CD4-positive, alpha-beta T cell treated with Interferon gamma for 1 hour (primary cell): ENCODE measurements around the gene BCAT1.
"Not testable (repeated sequence)": the region's sequence is repeated elsewhere in the genome, so short reads cannot be mapped to it uniquely, and the experiment has no call there.

Source experiments
- DNase-seq: peaks from one replicate; pipeline ENCODE4 v3.0.0-alpha.2; 2020

The BCAT1 gene

DNA sequence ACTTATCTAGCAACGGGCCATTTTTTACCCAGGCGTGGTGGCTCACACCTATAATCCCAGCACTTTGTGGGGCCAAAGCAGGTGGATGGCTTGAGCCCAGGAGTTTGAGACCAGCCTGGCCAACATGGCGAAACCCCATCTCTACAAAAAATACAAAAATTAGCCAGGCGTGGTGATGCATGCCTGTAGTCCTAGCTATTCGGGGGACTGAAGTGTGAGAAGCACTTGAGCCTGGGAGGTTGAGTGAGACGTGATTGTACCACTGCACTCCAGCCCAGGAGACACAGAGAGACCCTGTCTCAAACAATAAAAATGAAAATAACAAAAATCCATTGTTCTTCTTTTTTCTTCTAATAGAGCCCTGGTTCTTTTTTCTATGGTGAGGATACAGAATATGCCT is 7.5 kb upstream of the BCAT1 start:
- not testable (repeated sequence) for DNase-seq

- no peak for DNase-seq
Measured at GRCh38 chr12:24955853-24956252, 7.0 kb upstream of the BCAT1 start.

GRCh38 chr12:24955389-24955788 is 6.5 kb upstream of the BCAT1 start:
- no peak for DNase-seq

GRCh38 chr12:24954261-24954660 is 5.4 kb upstream of the BCAT1 start:
- DNase-seq: no peak

DNA sequence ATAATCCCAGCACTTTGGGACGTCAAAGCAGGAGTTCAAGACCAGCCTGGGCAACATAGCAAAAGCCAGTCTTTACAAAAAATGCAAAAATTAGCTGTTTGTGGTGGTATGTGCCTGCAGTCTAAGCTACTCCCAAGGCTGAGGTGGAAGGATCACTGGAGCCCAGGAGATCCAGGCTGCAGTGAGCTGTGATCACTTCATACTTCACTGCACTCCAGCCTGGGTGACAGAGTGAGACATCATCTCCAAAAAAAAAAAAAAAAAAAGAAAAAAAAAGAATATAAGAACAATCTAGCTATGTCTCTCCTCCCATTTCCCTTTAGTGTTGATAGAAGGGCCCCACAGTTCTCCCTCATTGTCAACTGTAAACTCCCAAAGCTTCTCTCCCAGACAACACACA is 3.5 kb upstream of the BCAT1 start:
- no peak for DNase-seq

DNA sequence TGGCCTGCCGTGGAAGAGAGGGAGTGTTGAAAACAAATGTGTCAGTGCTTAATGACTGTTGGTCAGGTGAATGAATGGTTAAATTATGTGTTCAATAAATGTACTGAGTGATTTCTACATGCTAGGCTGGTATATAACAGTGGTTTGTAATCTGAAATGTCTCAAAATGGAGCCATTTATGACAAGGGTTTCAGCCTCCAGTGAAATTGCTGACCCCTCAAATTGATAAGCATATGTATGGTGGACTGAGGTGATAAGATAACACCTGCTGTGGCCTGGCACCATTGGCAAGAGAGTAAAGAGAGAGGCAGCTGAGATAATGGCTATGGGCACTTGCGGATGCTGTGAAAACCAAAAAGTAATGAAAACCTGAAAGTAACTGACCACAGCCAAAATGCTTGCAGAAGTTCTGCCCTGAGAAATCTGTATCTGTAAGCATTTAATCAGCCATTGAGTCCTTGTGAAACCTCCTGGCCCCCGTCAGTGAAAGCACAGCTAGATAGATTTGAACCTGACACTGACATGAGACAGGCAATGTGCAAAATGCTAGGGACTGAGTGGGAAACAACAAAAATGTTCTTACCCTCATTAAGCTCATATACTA is 1.4 kb upstream of the BCAT1 start:
- DNase-seq: no peak

- DNase-seq: no peak
Measured at GRCh38 chr12:24948420-24948756, 513 bp downstream of the BCAT1 start.

- DNase-seq: no peak
Measured at GRCh38 chr12:24947541-24948419, 1.1 kb downstream of the BCAT1 start.

DNA sequence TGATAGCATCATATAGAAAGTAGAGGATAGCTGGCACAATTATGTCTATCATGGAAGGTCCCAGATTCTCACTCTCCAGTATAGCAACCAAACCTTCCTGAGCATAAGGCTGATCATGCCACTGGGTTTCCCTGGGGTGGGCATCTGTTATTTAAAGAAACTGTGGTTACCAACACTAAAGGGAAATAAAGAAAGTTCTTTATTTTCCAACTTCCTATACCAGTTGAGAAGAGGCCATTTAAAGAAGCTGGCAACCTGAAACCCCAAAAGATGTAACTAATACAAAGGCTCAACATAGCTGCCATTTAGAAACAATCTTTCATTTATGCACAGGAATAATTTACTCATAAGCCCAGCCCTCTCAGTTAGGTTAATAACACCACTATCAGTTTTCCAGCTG is 3.1 kb downstream of the BCAT1 start:
- no peak for DNase-seq

- DNase-seq: no peak
Measured at GRCh38 chr12:24945039-24945438, 3.9 kb downstream of the BCAT1 start.

- no peak for DNase-seq
Measured at GRCh38 chr12:24944601-24944975, 4.3 kb downstream of the BCAT1 start.

- DNase-seq: no peak
Measured at GRCh38 chr12:24943947-24944600, 4.8 kb downstream of the BCAT1 start.

- no peak for DNase-seq
Measured at GRCh38 chr12:24940157-24940556, 8.7 kb downstream of the BCAT1 start.

GRCh38 chr12:24939551-24939950 is 9.3 kb downstream of the BCAT1 start:
- not testable (repeated sequence) for DNase-seq

DNA sequence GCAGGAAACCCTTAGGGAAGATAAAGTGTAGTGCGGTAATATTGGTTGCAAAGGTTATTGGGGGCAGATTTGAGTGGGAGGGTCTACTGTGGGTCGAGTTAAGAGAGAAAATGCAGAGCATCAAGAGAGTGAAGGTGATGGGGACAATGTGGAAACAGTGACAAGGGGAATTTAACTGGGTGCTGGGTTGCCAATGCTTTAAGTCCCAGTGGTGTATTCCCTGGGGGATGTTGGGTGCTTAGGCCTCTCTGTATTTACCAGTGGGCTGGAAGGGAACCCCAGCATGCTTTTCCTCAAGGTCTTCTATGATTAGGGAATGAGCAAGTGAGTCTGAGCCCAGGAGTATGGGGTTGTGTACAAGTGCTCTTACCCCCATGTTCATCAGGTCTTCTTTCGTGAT is 10.6 kb downstream of the BCAT1 start:
- no peak for DNase-seq

- DNase-seq: no peak
Measured at GRCh38 chr12:24937553-24938244, 11.2 kb downstream of the BCAT1 start.

DNA sequence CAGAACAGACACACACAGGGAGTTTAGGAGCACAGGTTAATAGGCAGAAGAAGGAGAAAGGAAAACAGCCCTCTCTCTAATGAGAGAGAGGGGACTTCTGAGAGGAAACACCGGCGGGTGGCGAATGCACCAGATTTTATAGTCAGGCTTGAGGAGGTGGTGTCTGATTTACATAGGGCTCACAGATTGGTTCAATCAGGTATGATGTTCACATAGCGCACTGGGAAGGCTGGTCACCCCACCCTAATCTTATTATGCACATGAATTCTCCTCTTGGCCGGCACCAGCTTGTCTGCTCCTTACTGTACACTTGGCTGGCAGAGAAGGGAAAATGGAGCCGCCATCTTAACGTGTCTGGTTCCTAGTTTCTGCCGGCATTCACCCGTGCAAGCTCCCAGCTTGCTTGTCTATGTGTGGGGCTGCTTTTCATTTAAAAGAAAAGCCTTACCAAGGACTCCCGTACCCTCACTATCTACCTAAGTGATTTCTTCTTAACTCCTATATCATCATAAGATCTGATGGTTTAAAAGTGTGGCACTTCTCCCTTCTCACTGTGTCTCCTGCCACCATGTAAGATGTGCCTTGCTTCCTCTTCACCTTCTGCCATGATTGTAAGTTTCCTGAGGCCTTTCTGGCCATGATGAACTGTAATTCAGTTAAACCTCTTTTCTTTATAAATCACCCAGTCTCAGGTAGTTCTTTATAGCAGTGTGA is 15.1 kb downstream of the BCAT1 start:
- DNase-seq: no peak

- peak; percentile 25 for DNase-seq
Measured at GRCh38 chr12:24931666-24932405, 17.1 kb downstream of the BCAT1 start.

DNA sequence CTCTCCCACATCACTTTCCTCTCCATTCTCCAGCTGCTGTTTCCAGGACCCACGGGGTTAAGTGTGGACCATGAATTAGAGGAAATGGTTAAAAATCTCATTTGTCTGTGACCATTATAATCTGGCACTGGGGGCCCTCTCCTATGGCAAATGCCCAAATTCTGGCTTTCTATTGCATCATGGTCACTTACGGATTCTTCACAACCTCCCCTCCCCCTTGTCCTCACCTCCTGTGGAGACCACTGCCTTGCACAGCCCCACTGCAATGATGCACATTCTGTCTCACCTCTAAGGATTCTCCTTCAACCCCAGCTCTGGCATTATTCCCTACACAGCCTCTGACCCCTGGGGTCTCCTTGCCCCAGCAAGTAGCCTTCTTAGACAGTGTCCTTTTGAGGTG is 18.9 kb downstream of the BCAT1 start:
- no peak for DNase-seq

DNA sequence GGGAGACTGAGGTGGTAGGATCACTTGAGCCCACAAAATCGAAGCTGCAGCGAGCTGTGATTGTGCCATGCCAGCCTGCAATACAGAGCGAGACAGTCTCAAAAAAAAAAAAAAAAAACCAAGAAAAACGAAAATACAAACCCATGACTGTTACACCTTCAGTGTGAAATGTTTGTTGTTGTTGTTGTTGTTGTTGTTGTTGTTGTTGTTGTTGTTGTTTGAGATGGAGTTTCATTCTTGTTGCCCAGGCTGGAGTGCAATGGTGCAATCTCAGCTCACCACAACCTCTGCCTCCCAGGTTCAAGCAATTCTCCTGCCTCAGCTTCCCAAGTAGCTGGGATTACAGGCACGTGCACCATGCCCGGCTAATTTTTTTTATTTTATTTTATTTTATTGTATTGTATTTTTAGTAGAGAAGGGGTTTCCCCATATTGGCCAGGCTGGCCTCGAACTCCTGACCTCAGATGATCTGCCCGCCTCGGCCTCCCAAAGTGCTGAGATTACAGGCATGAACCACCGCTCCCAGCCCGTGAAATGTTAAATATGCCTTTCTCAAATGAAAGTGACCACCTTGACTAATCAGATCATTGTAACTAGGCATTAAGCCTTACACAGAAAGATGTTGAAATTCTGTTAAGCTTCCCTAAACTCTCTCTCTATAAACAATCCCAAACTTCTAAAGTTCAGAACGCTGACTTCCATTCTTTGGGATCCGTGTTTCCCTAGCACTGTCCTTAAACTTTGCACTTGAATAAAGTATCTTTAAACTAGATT is 20.2 kb downstream of the BCAT1 start:
- not testable (repeated sequence) for DNase-seq

- no peak for DNase-seq
Measured at GRCh38 chr12:24928131-24928530, 20.8 kb downstream of the BCAT1 start.
